K562 (cell line): ENCODE measurements around the gene BCR. TPM values are rescaled to one million over a fixed set of nuclear protein-coding genes. Genes with fewer than 3 reads are reported as not detected.

Experiments
- ATAC-seq: fragments of 200-7000 bp; cut with Tn5 transposase; 3 replicates; pipeline ENCODE4 v1.9.1; 2020; ENCODE audit warnings: moderate library complexity
- BruUV-seq: library from RNA; stranded (reverse); fragments of 400-500 nt; replicated peaks from 2 replicates; lab custom pipeline; 2021; lab: Mats Ljungman, UMichigan
- CTCF ChIA-PET: fragments of 300-600 bp; formaldehyde crosslinking; extraction: SDS; loops from one replicate; lab custom pipeline; 2021; ENCODE audit warnings: low intra/inter-chr PET ratio; lab: Yijun Ruan, JAX
- POLR2A ChIA-PET: fragments of 300-600, 350-650 bp; sonication (Branson Sonifier 250); formaldehyde crosslinking; extraction: SDS; loops from one replicate; lab custom pipeline; 2021; ENCODE audit warnings: antibody characterized with exemption, inconsistent platforms; lab: Yijun Ruan, JAX
- DNase-seq, 4 experiments: peaks; one replicate each; pipeline versions ENCODE4 v3.0.0 to v3.0.0-alpha.2; 2011 to 2018; ENCODE audit warnings: low spot score in 3 of 4, mixed read lengths in 3 of 4; ENCODE audit errors: extremely low read depth in 1 of 4
- FAIRE-seq: peaks from 2 replicates; lab custom pipeline; 2011; peaks lifted over from hg19 to GRCh38; lab: Jason Lieb, UNC
- H2AFZ ChIP-seq: 2 replicates; pipeline ENCODE4 v1.6.0; 2011; ENCODE audit warnings: low read depth, low read length, control low read depth, inconsistent platforms
- H3K27ac ChIP-seq: fragments of 200-600 bp; 3 replicates; pipeline ENCODE4 v1.8.0; 2011; ENCODE audit warnings: low read depth, mild to moderate bottlenecking, control low read depth, inconsistent platforms, low read length, moderate library complexity, mixed read lengths; ENCODE audit errors: extremely low read depth
- H3K27me3 ChIP-seq, 2 experiments: fragments of 300-600 bp in 1 of 2; 2 replicates in 1 of 2; 3 replicates in 1 of 2; pipeline versions ENCODE4 v1.6.0 to v1.8.0; 2011; ENCODE audit warnings: inconsistent platforms in 2 of 2, low read length in 2 of 2, mild to moderate bottlenecking in 1 of 2, mixed read lengths in 1 of 2, moderate library complexity in 1 of 2; ENCODE audit not compliant: control insufficient read depth in 2 of 2, insufficient read depth in 2 of 2
- H3K36me3 ChIP-seq: fragments of 300-600 bp; 3 replicates; pipeline ENCODE4 v1.8.0; 2011; ENCODE audit warnings: mild to moderate bottlenecking, low read length, inconsistent platforms; ENCODE audit not compliant: control insufficient read depth, insufficient read depth
- H3K4me1 ChIP-seq, 2 experiments: fragments of 200-600 bp in 1 of 2; replicated peaks in 1 of 2; 2 replicates in 1 of 2; 3 replicates in 1 of 2; pipeline versions ENCODE4 v1.5.1 to v1.8.0; 2011; ENCODE audit warnings: inconsistent platforms in 2 of 2, low read length in 2 of 2, mild to moderate bottlenecking in 1 of 2, mixed read lengths in 1 of 2, moderate library complexity in 1 of 2; ENCODE audit not compliant: control insufficient read depth in 2 of 2, insufficient read depth in 2 of 2
- H3K4me2 ChIP-seq: 2 replicates; pipeline ENCODE4 v1.6.1; 2011; ENCODE audit warnings: low read length, control low read depth, inconsistent platforms, mixed read lengths; ENCODE audit not compliant: insufficient read depth
- H3K4me3 ChIP-seq: fragments of 200-600 bp; sonication (generic), shearing (Covaris generic); 2 replicates; pipeline ENCODE4 v1.5.1; 2016; ENCODE audit warnings: control low read depth, inconsistent platforms
- H3K79me2 ChIP-seq: fragments of 200-600 bp; 3 replicates; pipeline ENCODE4 v1.8.0; 2011; ENCODE audit warnings: low read length, inconsistent platforms; ENCODE audit not compliant: control insufficient read depth, insufficient read depth
- H3K9ac ChIP-seq, 2 experiments: 2 replicates each; pipeline versions ENCODE4 v1.6.0 to v1.6.1; 2011; ENCODE audit warnings: low read depth in 2 of 2, low read length in 2 of 2, control low read depth in 1 of 2, inconsistent platforms in 1 of 2, mild to moderate bottlenecking in 1 of 2, mixed read lengths in 1 of 2; ENCODE audit not compliant: insufficient read depth in 1 of 2
- H3K9me1 ChIP-seq: one replicate; pipeline ENCODE4 v1.6.0; 2011; ENCODE audit warnings: inconsistent platforms, mild to moderate bottlenecking, low read length, moderate library complexity; ENCODE audit not compliant: control insufficient read depth, insufficient read depth
- H3K9me3 ChIP-seq: replicated peaks from 2 replicates; pipeline ENCODE4 v1.5.1; 2011; ENCODE audit warnings: low read depth, low read length, inconsistent platforms; ENCODE audit not compliant: control insufficient read depth, insufficient read depth
- H4K20me1 ChIP-seq: replicated peaks from 2 replicates; pipeline ENCODE4 v1.6.1; 2011; ENCODE audit warnings: low read length, inconsistent platforms, mixed read lengths; ENCODE audit not compliant: control insufficient read depth, insufficient read depth
- ATF3 ChIP-seq, 2 experiments: fragments of 450-650 bp in 1 of 2; sonication (generic) in 1 of 2; formaldehyde crosslinking in 1 of 2; IDR thresholded peaks in 1 of 2; conservative IDR thresholded peaks in 1 of 2; 2 replicates each; pipeline versions ENCODE4 v1.6.1 to v1.8.1; 2016 to 2023; ENCODE audit warnings: mild to moderate bottlenecking in 2 of 2, moderate library complexity in 2 of 2, inconsistent platforms in 1 of 2, missing genetic modification reagents in 1 of 2
- RBBP5 ChIP-seq: fragments of 200-600 bp; sonication (generic); IDR thresholded peaks from 2 replicates; pipeline ENCODE4 v1.6.1; 2012; ENCODE audit warnings: borderline replicate concordance, mild to moderate bottlenecking, low read length, control low read depth, inconsistent platforms; ENCODE audit not compliant: insufficient read depth, poor library complexity, severe bottlenecking
- ZNF586 ChIP-seq: fragments of 450-650 bp; formaldehyde crosslinking; conservative IDR thresholded peaks from 2 replicates; pipeline ENCODE4 v1.4.0; 2020; ENCODE audit warnings: mild to moderate bottlenecking, moderate library complexity
- WGBS: fragments of 100-300 bp; shearing (Covaris generic); methylation state at CpG from one replicate; pipeline ENCODE4 v1.1.6; 2016; ENCODE audit warnings: low coverage, mixed read lengths; ENCODE audit not compliant: insufficient coverage; ENCODE audit errors: missing lambda C conversion rate; 5-methylcytosine and 5-hydroxymethylcytosine counted together
- in situ Hi-C: fragments of 300-500 bp; cut with MboI; formaldehyde crosslinking; loops from 4 replicates; pipeline ENCODE4 v1.15.0; 2018; ENCODE audit warnings: inconsistent platforms, mixed read lengths
- intact Hi-C: fragments of 100-400 bp; cut with micrococcal nuclease; formaldehyde crosslinking; loops from 2 replicates; pipeline ENCODE4 v1.14.2; 2022
- polyA plus RNA-seq, 8 experiments: library from polyadenylated mRNA; depleted of rRNA in 4 of 8; stranded (reverse) in 5 of 8; unstranded in 3 of 8; fragments of >200 nt; fragmentation: Nextera tagmentation in 2 of 8; fragmentation: Illumina TruSeq in 1 of 8; extraction: Ambion mirVana in 2 of 8; extraction: Trizol in 1 of 8; gene quantifications; 2 replicates each; pipeline versions ENCODE4 v1.2.1 to v1.2.3, GENCODE V29; 2011 to 2014; ENCODE audit warnings: inconsistent platforms in 1 of 8, missing spikeins in 1 of 8
- total RNA-seq, 7 experiments: library from RNA; depleted of rRNA in 6 of 7; stranded (reverse); fragments of >200 nt in 6 of 7; fragmentation: Illumina TruSeq in 2 of 7; extraction: Trizol in 2 of 7; gene quantifications; 2 replicates each; pipeline versions ENCODE4 v1.2.1 to v1.2.3, GENCODE V29; 2011 to 2021; ENCODE audit warnings: low replicate concordance in 1 of 7
- TF ChIP-seq, protein P1 (sequence below): fragments of 450-650 bp; IDR thresholded peaks from 2 replicates; pipeline ENCODE4 v1.6.1; 2014; ENCODE audit warnings: low read depth, mild to moderate bottlenecking, moderate library complexity, borderline replicate concordance

The BCR gene
- total and polyA plus RNA-seq, 9 of the 15 experiments (the other 6 are each of a cell fraction or from before 2014, with no cell fraction given), result 0.41 to 150 (median 45.6) TPM

DNA sequence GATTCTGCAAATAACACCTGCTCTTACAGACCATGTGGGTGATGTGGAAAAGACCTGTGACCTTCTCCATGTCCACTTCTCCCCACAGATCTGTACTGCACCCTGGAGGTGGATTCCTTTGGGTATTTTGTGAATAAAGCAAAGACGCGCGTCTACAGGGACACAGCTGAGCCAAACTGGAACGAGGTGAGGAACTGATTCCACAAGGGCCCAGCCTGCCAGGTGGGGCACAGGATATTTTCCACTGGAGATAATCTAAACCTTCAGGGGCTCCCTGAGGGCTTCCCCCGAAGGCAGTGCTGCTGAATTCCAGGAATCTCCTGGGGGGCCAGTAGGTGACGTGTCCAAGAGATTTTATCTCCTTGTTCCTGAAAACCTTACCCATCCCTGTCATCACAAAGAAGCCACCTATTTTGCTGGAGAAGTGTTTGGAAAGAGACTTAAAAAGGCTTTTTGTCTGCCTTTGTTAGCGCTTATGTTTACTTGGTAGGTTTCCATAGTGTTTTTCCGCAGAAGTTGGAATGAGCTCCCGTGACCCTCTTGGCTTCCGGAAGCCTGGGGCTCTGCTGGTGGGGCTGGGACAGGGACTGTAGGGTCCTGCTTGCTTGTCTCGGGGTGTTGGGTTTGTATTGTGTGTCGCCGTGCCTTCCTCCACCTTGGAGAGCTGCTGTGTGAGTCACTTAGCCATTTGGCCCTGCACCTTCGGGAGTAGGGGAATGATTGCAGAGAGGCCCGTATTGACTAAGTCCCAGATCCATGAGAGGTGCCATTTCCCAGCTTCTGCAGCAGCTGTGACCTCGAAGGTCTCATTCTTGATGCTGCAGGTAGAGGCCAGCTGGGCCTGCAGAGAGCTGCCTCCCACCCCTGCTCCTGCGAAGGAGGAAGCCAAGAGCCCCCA, 112.4 kb downstream of the BCR start:
- DNase-seq (no peak), ATAC-seq (no peak), FAIRE-seq (no peak)
- Histone ChIP-seq H3K9me3 (no peaks in the 10 kb centered on the region), H3K27me3 (no peaks in the 10 kb centered on the region), H3K9me1 (peaks cover 13% of the 10 kb centered on the region), H4K20me1 (peaks cover 22% of the 10 kb centered on the region), H2AFZ (no peak overlapping the region), H3K36me3 (peaks cover 29% of the 10 kb centered on the region; the same call in 2 of the 3 replicates), H3K27ac (no peak overlapping the region), H3K4me2 (no peak overlapping the region), H3K9ac (no peak overlapping the region), H3K4me3 (no peak overlapping the region), H3K79me2 (no peaks in the 10 kb centered on the region), H3K4me1 (peaks cover 0 to 10% of the 10 kb centered on the region in 2 experiments; a peak in 1 of 5 replicates)
- CTCF ChIA-PET, result no interaction called here
- in situ Hi-C loops (no loop called here), intact Hi-C loops (no loop called here)
- TF ChIP-seq, protein P1, sequence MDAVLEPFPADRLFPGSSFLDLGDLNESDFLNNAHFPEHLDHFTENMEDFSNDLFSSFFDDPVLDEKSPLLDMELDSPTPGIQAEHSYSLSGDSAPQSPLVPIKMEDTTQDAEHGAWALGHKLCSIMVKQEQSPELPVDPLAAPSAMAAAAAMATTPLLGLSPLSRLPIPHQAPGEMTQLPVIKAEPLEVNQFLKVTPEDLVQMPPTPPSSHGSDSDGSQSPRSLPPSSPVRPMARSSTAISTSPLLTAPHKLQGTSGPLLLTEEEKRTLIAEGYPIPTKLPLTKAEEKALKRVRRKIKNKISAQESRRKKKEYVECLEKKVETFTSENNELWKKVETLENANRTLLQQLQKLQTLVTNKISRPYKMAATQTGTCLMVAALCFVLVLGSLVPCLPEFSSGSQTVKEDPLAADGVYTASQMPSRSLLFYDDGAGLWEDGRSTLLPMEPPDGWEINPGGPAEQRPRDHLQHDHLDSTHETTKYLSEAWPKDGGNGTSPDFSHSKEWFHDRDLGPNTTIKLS, result no peak
- TF ChIP-seq RBBP5, result no peak
- no peak for TF ChIP-seq ATF3 (IDR thresholded peaks at IDR 0.05)
- TF ChIP-seq ATF3 (CRISPR knock-in tag; conservative IDR thresholded peaks at IDR 0.05), result no peak
- no peak for TF ChIP-seq ZNF586
- BruUV-seq, result no TSS peak
- WGBS, result 79% methylated on average over 12 of the region's 17 CpGs
- POLR2A ChIA-PET, result no interaction called here
